Measurements from ENCODE around the gene SLK.

The SLK gene

DNA sequence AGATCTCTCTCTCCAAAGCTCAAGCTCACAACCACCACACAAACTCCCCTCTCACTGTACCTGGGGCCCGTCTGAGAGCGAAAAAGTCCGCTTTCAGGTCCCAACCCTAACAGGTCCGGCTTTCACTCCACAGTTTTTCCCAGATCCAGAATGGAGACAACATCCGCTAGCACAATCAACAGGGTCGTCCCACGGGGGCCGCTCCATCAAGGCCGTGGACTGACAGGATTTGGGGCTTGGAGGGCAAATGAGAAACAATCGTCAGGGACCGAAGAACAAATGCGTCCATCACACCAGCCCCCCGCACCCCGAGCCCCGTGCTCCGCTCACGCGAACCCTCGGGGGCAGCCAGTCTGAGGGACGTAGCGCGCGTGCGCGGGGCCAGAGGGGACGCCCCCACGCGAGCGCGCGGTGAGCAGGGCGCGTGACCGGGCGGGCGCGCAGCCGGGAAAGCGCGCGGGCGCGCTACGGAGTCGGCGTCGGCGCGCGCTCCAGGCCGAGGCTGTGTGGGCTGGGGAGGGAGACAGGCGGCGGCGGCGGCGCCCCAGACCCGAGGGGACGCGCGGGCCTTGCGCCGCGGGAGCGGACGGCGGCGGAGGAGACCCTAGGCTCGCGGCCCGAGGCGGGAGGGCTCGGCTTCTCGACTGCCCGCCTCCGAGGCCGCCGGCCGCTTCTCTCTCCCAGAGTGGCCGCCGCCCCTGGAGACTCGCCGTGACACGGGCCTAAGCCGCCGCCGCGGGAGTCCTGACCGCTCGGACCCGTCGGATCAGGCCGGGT lies at the start of gene SLK:
SLK (plus strand) TSS at position 470 of the 777 bp plus-strand sequence. CDS start 606 bp downstream, outside the sequence.
- Mint-ChIP-seq H3K27me3 (no peaks in the 10 kb centered on the region), H3K4me1 (ENCODE audit: low read depth) (peaks cover 34% of the 10 kb centered on the region), H3K4me3 (peak within 1 kb of the TSS; percentile 97), H3K36me3 (ENCODE audit: low read depth) (peaks cover 15% of the 10 kb centered on the region), H3K9me3 (no peaks in the 10 kb centered on the region), H3K27ac (peak within 1 kb of the TSS; percentile 85)
- intact Hi-C loops (cut with micrococcal nuclease): loop anchor here (2.0 to 5.0 kb wide), 3 partner anchors 48 to 156 kb away; partner anchors contain the start of genes SFR1 and STN1

DNA sequence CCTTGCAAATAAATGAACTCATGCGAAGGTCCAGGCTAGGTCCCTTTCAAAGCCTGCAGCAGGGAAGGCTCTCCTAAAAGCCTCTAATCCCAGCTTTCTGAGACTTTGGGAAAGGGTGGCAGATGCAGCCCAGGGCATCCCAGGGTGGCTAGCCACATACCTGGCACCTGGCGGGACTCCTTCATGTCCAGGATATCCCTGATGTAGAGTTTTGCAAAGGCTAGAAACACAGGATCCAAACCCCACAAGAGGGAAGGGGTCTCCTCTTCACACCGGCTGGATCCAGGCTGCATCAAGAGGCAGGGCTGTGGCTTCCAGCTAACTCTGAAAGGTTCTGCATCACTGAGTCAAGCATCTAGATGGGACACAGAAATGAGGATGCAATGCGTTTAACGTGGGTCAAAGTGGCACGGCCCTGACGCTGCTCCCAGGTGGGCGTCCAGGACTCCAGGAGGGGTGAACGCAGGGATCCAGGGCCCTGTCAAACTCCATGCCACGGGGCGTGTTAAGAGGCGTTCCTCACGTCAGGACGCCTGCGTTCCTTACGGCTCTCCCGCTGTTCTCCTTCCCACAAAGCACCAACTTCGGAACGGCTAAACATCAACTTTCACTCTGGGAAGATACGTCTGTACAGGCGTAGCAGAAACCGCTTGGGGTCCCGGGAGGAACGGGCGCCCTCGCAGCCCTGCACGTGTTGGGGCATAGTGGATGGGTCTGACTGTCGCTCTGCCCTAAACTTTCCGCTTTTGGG lies 49.5 kb upstream of the SLK start:
- Mint-ChIP-seq H3K9me3 (peaks cover 7% of the 10 kb centered on the region), H3K27ac (peak overlapping the region; percentile 99), H3K4me1 (ENCODE audit: low read depth) (peaks cover 39% of the 10 kb centered on the region), H3K27me3 (no peaks in the 10 kb centered on the region), H3K36me3 (ENCODE audit: low read depth) (peaks cover 8% of the 10 kb centered on the region), H3K4me3 (peak overlapping the region; percentile 90)
- intact Hi-C loops (cut with micrococcal nuclease): loop anchor here (2.0 to 5.0 kb wide), 3 partner anchors 49 to 435 kb away; partner anchors contain the start of genes CFAP58, SFR1 and SLK

DNA sequence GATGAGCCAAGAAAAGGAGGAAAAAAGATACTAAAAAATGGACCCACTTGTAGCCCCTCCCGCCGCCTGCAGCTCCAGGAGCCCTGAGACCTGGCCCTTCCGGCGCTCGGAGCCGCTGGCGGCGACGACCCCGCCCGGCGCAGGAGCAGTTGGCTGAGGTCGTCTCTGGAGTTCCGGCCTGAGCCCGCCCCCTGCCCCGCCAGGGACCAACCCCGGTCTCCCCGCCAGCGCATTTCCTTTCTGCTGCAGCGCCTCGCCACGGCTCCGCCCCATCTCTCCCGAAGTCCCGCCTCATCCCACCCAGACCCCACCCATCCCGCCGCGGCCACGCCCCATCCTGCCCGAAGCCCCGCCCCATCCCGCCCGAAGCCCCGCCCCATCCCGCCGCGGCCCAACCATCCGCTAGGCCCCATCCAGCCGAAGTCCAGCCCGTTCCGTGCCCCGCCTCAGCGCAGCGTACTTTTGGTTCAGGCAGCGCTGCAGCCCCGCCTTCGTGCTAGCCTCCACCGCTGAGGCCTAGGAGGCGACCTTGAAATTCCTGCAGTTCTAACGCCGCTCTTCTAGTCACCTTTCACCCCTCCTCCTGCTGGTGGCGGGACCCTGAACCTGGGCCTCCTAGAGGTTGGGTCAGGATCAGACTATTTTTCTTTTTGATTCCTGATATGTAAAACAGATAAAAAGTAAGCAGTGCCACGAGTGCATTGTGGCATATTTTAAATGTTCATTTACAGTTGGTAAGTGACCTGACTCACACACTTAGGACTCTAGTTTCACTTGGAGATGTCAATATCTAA lies 48.7 kb upstream of the SLK start, which contains the start of gene STN1:
STN1 (minus strand) TSS at position 132 of the 794 bp plus-strand sequence. CDS start 590 bp downstream, outside the sequence.
- H3K9me3 Mint-ChIP-seq: peaks cover 7% of the 10 kb centered on the region

DNA sequence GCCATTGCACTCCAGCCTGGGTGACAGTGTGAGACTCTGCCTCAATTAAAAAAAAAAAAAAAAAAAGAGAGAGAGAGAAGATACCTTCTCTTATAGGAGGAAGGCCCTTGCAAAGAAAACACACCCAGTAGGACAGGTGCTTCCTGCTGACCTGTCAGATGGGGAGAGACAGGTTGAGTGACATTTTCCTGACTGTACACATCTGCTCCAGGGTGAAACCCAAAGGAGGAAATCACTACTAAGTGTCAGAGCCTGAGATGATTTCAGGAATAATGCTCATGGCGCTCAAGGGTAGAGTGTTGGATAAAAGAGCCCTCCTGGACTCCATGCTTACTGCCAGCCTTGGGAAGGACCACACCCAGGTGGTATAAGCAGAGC lies 47.3 kb upstream of the SLK start:
- Mint-ChIP-seq H3K27me3 (no peaks in the 10 kb centered on the region), H3K9me3 (peaks cover 7% of the 10 kb centered on the region), H3K27ac (peak overlapping the region; percentile 99), H3K4me3 (no peak overlapping the region), H3K4me1 (ENCODE audit: low read depth) (peaks cover 27% of the 10 kb centered on the region), H3K36me3 (ENCODE audit: low read depth) (peaks cover 8% of the 10 kb centered on the region)
- intact Hi-C loops (cut with micrococcal nuclease): loop anchor here (2.0 to 5.0 kb wide), 3 partner anchors 47 to 433 kb away; partner anchors contain the start of genes CFAP58, SFR1 and SLK

More for the DNA sequence above, 48.7 kb upstream of the SLK start, which contains the start of gene STN1:
- peaks cover 33% of the 10 kb centered on the region for H3K4me1 Mint-ChIP-seq (ENCODE audit: low read depth)
- H3K4me3 Mint-ChIP-seq: peak within 1 kb of the TSS; percentile 90
- H3K36me3 Mint-ChIP-seq (ENCODE audit: low read depth): peaks cover 8% of the 10 kb centered on the region
- no peaks in the 10 kb centered on the region for H3K27me3 Mint-ChIP-seq
- H3K27ac Mint-ChIP-seq: peak within 1 kb of the TSS; percentile 99
- intact Hi-C loops (cut with micrococcal nuclease): loop anchor here (2.0 to 5.0 kb wide), 3 partner anchors 49 to 434 kb away; partner anchors contain the start of genes CFAP58, SFR1 and SLK

DNA sequence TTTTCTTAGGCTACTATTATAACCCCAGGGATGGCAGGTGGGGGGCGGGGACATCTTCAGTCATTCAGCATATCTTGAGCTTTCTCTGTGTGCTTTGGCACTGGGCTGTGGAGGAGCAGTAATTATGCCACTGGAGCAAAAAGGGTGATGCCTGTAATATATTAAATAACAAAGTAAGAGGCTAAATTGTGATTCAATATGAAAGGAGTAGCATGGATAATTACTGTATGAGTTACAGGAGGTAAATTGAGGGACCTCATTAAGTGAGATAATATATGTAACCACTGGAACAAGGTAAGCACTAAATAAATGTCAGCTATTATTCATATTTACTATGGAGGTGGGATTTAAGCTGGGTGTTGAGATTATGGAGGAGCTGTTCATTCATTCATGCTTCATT lies 45.7 kb upstream of the SLK start:
- H3K36me3 Mint-ChIP-seq (ENCODE audit: low read depth): peaks cover 8% of the 10 kb centered on the region
- no peaks in the 10 kb centered on the region for H3K27me3 Mint-ChIP-seq
- peaks cover 19% of the 10 kb centered on the region for H3K4me1 Mint-ChIP-seq (ENCODE audit: low read depth)
- intact Hi-C loops (cut with micrococcal nuclease): no loop called here
- H3K27ac Mint-ChIP-seq: no peak overlapping the region
- H3K4me3 Mint-ChIP-seq: no peak overlapping the region
- no peaks in the 10 kb centered on the region for H3K9me3 Mint-ChIP-seq

DNA sequence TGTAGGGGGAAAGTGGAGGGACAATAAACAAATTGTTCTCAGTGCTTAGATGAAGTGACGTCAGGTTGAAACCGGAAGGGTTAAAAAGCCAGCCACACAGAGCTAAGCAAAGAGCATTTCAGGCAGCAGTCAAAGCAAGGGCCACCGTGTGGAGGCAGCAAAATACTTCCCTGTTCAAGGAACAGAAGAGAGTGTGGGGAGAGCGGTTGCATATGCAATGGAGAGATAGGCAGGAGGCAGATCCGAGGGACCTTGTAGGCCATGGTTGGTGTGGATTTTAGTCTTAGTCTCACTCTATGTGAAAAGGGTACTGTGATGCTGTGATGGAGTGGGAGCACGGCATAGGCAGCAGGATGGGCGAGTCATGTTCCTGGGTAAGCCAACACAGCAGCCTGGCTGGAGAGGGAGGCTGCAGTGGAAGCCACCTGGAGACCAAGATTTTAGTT lies 45.2 kb upstream of the SLK start:
- intact Hi-C loops (cut with micrococcal nuclease): no loop called here

DNA sequence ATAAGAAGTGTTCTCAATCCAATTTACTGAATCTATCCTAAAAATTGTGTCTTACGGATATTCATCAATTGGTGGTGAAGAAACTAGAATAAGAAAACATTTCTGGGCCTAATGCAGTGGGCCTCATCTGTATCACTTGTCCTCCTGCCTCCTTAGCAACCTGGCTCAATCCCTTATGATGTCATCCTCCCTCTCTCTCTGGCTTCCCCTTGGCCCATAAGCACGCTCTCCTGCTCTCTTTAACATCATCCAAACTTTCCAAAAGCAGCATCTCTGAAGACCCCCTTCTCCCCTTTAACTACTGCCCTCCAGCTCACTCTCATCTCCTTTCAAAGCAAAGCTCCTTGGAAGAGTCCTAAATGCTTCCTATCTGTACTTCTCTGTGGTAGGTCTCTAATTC lies 44.3 kb upstream of the SLK start:
- no peak overlapping the region for H3K4me3 Mint-ChIP-seq
- H3K27me3 Mint-ChIP-seq: no peaks in the 10 kb centered on the region
- no peak overlapping the region for H3K27ac Mint-ChIP-seq
- H3K4me1 Mint-ChIP-seq (ENCODE audit: low read depth): peaks cover 8% of the 10 kb centered on the region
- intact Hi-C loops (cut with micrococcal nuclease): no loop called here
- no peaks in the 10 kb centered on the region for H3K9me3 Mint-ChIP-seq
- peaks cover 5% of the 10 kb centered on the region for H3K36me3 Mint-ChIP-seq (ENCODE audit: low read depth)

More for the DNA sequence above, 45.2 kb upstream of the SLK start:
- H3K4me3 Mint-ChIP-seq: no peak overlapping the region
- peaks cover 8% of the 10 kb centered on the region for H3K36me3 Mint-ChIP-seq (ENCODE audit: low read depth)
- H3K9me3 Mint-ChIP-seq: no peaks in the 10 kb centered on the region
- peaks cover 17% of the 10 kb centered on the region for H3K4me1 Mint-ChIP-seq (ENCODE audit: low read depth)
- H3K27ac Mint-ChIP-seq: no peak overlapping the region
- H3K27me3 Mint-ChIP-seq: no peaks in the 10 kb centered on the region

DNA sequence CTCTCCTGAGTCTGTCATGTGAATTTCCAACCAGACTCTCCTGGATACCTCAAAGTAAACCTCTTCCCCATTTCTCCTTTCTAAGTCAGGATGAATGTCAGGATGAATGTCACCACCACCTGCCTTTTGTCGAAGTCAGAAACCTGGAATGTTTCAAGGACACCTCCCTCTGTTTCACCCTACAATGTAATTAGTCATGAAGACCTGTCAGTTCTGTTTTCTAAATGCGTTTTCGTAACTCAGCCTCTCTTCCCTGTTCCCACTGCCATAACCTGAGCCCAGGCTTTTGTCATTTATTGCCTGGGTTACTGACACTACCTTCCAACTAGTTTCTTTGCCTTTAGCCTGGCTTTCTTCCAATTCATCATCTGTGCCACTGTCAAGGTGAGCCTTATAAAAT lies 43.4 kb upstream of the SLK start:
- intact Hi-C loops (cut with micrococcal nuclease): no loop called here
- H3K27ac Mint-ChIP-seq: no peak overlapping the region

DNA sequence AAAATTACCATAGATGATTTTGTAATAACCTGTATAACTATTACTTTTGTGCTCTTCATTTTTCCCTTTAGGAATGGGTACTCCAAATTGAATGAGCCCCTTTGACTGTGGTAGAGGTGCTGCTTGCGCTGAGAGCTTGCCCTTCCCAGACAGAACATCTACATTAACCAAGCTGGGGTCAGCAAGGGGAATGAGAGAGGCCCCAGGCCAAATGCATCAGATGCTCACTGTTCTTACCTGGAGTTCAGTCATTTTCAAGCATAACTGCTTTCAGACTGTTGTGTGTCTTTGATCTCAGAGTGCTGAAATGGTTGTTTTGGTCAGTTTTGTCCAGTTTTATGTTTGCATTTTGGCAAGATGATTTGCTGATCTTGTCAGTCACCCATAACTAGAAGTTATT lies 41.3 kb upstream of the SLK start:
- no peaks in the 10 kb centered on the region for H3K27me3 Mint-ChIP-seq
- H3K27ac Mint-ChIP-seq: no peak overlapping the region
- no peak overlapping the region for H3K4me3 Mint-ChIP-seq
- no peaks in the 10 kb centered on the region for H3K9me3 Mint-ChIP-seq
- H3K36me3 Mint-ChIP-seq (ENCODE audit: low read depth): no peaks in the 10 kb centered on the region
- intact Hi-C loops (cut with micrococcal nuclease): no loop called here
- no peaks in the 10 kb centered on the region for H3K4me1 Mint-ChIP-seq (ENCODE audit: low read depth)

More for the DNA sequence above, 43.4 kb upstream of the SLK start:
- no peaks in the 10 kb centered on the region for H3K9me3 Mint-ChIP-seq
- no peak overlapping the region for H3K4me3 Mint-ChIP-seq
- peaks cover 6% of the 10 kb centered on the region for H3K4me1 Mint-ChIP-seq (ENCODE audit: low read depth)
- no peaks in the 10 kb centered on the region for H3K27me3 Mint-ChIP-seq
- H3K36me3 Mint-ChIP-seq (ENCODE audit: low read depth): no peaks in the 10 kb centered on the region

DNA sequence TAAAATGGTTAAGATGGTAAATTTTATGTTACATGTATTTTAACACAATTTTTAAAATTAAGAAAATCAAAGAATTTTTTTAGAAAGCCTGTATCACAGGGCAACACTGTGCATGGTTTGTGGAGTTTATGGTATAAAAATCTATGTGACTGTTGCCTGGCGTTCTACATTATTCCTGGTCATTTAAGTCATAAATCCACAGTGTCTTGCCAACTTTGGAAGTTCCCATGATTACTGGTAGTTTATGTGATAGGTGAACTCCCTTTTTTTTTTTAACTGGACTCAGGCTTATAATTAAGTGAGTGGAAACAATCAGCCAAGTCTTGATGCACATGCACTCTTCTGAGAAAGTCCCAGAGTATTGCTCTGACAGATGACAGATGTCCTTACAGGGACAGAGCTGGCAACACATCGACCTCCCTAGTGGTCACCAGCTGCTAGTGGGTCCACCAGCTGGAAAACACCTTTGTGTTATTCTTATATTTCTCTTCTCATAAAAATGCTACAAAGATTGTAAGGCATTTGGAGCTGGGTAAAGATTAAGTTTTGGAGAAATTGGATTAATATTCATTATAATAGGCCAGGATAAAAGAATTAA lies 40.1 kb upstream of the SLK start:
- intact Hi-C loops (cut with micrococcal nuclease): no loop called here
- Mint-ChIP-seq H3K9me3 (no peaks in the 10 kb centered on the region), H3K36me3 (ENCODE audit: low read depth) (no peaks in the 10 kb centered on the region), H3K27me3 (no peaks in the 10 kb centered on the region), H3K4me1 (ENCODE audit: low read depth) (no peaks in the 10 kb centered on the region), H3K4me3 (no peak overlapping the region), H3K27ac (no peak overlapping the region)

DNA sequence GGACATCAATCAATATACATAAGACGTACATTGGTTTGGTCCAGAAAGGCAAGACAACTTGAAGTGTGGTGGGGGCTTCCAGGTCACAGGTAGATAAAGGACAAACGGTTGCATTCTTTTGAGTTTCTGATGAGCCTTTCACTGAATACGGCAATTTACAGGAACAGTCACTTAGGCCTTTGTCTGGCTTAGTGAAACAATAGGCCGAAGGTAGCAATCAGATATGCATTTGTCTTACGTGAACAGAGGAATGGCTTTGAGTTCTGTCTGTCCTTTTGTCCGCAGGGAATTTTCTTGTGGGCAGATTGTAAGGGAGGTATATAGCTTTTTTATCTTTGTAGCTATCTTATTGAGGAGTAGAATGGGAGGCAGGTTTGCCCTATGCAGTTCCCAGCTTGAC lies 38.2 kb upstream of the SLK start:
- Mint-ChIP-seq H3K36me3 (ENCODE audit: low read depth) (no peaks in the 10 kb centered on the region), H3K27me3 (no peaks in the 10 kb centered on the region), H3K9me3 (no peaks in the 10 kb centered on the region), H3K27ac (no peak overlapping the region), H3K4me1 (ENCODE audit: low read depth) (no peaks in the 10 kb centered on the region), H3K4me3 (no peak overlapping the region)
- intact Hi-C loops (cut with micrococcal nuclease): no loop called here

DNA sequence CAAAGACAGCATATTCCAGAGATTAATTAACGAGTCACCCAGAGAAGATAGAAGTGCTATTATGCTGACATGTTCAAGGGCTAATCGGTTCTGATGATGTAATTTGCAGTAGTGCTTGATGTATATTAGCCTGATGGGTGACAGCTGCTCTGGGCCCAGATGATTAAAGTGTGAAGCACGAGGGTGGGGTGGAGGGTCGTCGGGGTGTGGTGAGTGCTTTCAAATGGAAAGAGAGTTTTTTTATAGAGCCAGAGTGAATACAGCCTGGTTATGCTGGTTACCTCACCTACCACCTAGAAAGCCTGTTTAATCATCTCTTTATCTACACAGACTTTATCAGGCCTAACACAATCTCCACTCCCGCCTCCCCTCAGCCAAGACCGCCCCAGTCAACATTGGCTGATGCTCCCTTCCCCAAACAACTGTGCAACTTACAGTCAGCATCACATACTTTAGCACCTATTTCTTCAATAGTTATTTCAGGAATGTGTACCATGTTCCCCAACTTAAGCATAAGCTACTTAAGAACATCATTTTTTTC lies 37.5 kb upstream of the SLK start:
- Mint-ChIP-seq H3K9me3 (no peaks in the 10 kb centered on the region), H3K4me1 (ENCODE audit: low read depth) (peaks cover 4% of the 10 kb centered on the region), H3K4me3 (no peak overlapping the region), H3K27ac (no peak overlapping the region), H3K27me3 (no peaks in the 10 kb centered on the region), H3K36me3 (ENCODE audit: low read depth) (no peaks in the 10 kb centered on the region)
- intact Hi-C loops (cut with micrococcal nuclease): no loop called here

DNA sequence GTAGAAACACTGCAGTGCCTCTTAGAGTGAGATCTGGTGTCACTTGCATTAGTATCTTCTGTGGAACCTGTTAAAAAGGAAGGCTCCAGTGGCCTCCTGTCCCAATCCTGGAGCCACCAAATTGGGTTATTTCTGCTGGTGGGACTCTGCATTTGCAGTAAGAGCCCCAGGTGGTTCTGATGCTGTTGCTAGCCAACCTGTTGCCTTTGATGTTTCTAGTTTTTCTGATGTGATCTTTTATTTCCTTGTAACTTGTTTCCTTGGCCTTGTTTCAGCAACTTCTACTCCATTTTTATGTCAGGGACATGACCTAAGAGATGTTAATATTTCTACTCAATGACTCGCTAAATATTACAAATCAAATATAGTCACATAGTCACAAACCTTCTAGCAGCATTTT lies 36.5 kb upstream of the SLK start:
- H3K36me3 Mint-ChIP-seq (ENCODE audit: low read depth): no peaks in the 10 kb centered on the region
- no peak overlapping the region for H3K4me3 Mint-ChIP-seq
- H3K27ac Mint-ChIP-seq: no peak overlapping the region

More for the DNA sequence above, 36.5 kb upstream of the SLK start:
- Mint-ChIP-seq H3K4me1 (ENCODE audit: low read depth) (peaks cover 5% of the 10 kb centered on the region), H3K9me3 (no peaks in the 10 kb centered on the region), H3K27me3 (no peaks in the 10 kb centered on the region)
- intact Hi-C loops (cut with micrococcal nuclease): no loop called here
